Left lung (tissue), 10 donors: Measurements from ENCODE around the gene TMEM39B. TPM values are rescaled to one million over a fixed set of nuclear protein-coding genes. Genes with fewer than 3 reads are reported as not detected.

Experiments used
- ATAC-seq: fragments of 200-7000 bp; cut with Tn5 transposase; one replicate; pipeline ENCODE4 v1.9.1; 2020; ENCODE audit warnings: moderate library complexity
- DNase-seq, 4 donors: peaks; one replicate each; pipeline ENCODE4 v3.0.0-alpha.2; 2013 to 2020
- H3K27ac ChIP-seq, 2 donors: fragments of 200-600 bp; sonication (generic) in 1 of 2; one replicate each; pipeline versions ENCODE4 v1.5.0 to v1.8.0; 2020 to 2021
- H3K27me3 ChIP-seq, 2 donors: fragments of 200-600 bp; sonication (generic) in 1 of 2; one replicate each; pipeline versions ENCODE4 v1.5.0 to v1.8.0; 2020 to 2021
- H3K36me3 ChIP-seq, 2 donors: fragments of 200-600 bp; sonication (generic) in 1 of 2; one replicate each; pipeline versions ENCODE4 v1.5.0 to v1.8.0; 2020 to 2021
- H3K4me1 ChIP-seq, 2 donors: fragments of 200-600 bp; one replicate each; pipeline ENCODE4 v1.8.0; 2021
- H3K4me3 ChIP-seq, 2 donors: fragments of 200-600 bp; sonication (generic) in 1 of 2; one replicate each; pipeline versions ENCODE4 v1.5.0 to v1.8.0; 2020 to 2021; ENCODE audit warnings: mild to moderate bottlenecking in 1 of 2
- H3K9me3 ChIP-seq, 2 donors: fragments of 200-600 bp; sonication (generic) in 1 of 2; one replicate each; pipeline versions ENCODE4 v1.5.0 to v1.8.0; 2020 to 2021
- CTCF ChIP-seq, 2 donors: fragments of 200-600 bp; sonication (generic) in 1 of 2; IDR thresholded peaks; one replicate each; pipeline versions ENCODE4 v1.5.0 to v1.8.0; 2021; ENCODE audit warnings: antibody characterized with exemption in 2 of 2
- intact Hi-C, 2 donors: fragments of 100-400 bp; cut with DNase I; formaldehyde crosslinking; loops; one replicate each; pipeline versions ENCODE4 v1.11.2 to v1.14.2; 2022
- microRNA-seq, 2 donors: library from miRNA; unstranded; fragments of <30 nt; microRNA quantifications; one replicate each; pipeline ENCODE4, GENCODE V29; 2019
- polyA plus RNA-seq, 6 donors: library from polyadenylated mRNA; unstranded; fragments of 120-200 nt; gene quantifications; one replicate each; pipeline ENCODE4 v1.2.1, GENCODE V29; 2013; ENCODE audit not compliant: insufficient read length in 6 of 6
- total RNA-seq, 2 donors: library from RNA; stranded (reverse); fragmentation: NEBNext Ultra II Directional; extraction: Animal tissue kit (Norgen Biotek cat#: 25700); gene quantifications; one replicate each; pipeline ENCODE4 v1.2.1, GENCODE V29; 2021
- donor health status: DM: no; HTN: yes; CAD: no.
- donor health status: DM: no; HTN: no; CAD: no.

TMEM39B gene
- total and polyA plus RNA-seq, 8 donors = 16.5 to 26.4 (median 23.9) TPM

GRCh38 chr1:32150847-32151246 lies 78.1 kb downstream of the TMEM39B start:
- TF ChIP-seq CTCF (IDR thresholded peaks at IDR 0.05) = no peak
- Histone ChIP-seq H3K9me3 (peaks cover 0 to 2% of the 10 kb centered on the region in 2 donors), H3K27ac (no peak overlapping the region), H3K36me3 (peaks cover 0 to 22% of the 10 kb centered on the region in 2 donors), H3K4me1 (no peaks in the 10 kb centered on the region), H3K4me3 (no peak overlapping the region), H3K27me3 (no peaks in the 10 kb centered on the region)
- DNase-seq (no peak), ATAC-seq (no peak)
- intact Hi-C loops = no loop called here

GRCh38 chr1:32151319-32151787 lies 78.6 kb downstream of the TMEM39B start:
- peak; percentile 33 for ATAC-seq
- DNase-seq = peak in 2 of 4 donors; percentile 61 to 73
- Histone ChIP-seq H3K4me3 (no peak overlapping the region), H3K27ac (no peak overlapping the region), H3K4me1 (no peaks in the 10 kb centered on the region), H3K36me3 (peaks cover 0 to 28% of the 10 kb centered on the region in 2 donors), H3K9me3 (peaks cover 0 to 2% of the 10 kb centered on the region in 2 donors), H3K27me3 (no peaks in the 10 kb centered on the region)
- TF ChIP-seq CTCF (IDR thresholded peaks at IDR 0.05) = no peak
- intact Hi-C loops = no loop called here

Small RNA genes within 50 kb of the gene (microRNA-seq; reads per million reads assigned to microRNA genes)
- 0 reads per million in 2 donors for gene MIR5585

Other genes with a start within 250 kb of the TMEM39B start
- 100 to 1,000 TPM; 210 to 272 TPM for gene PTP4A2, start 134.6 kb upstream of the TMEM39B start, total RNA-seq
- 100 to 1,000 TPM; 193 to 249 (median 228) TPM for gene PTP4A2, start 134.6 kb upstream of the TMEM39B start, polyA plus RNA-seq
- gene KHDRBS1, start 59.1 kb upstream of the TMEM39B start, total RNA-seq = 10 to 100 TPM; 87.2 to 95.7 TPM
- gene KHDRBS1, start 59.1 kb upstream of the TMEM39B start, polyA plus RNA-seq = 100 to 1,000 TPM; 213 to 261 (median 222) TPM
- gene KPNA6, start 35.1 kb downstream of the TMEM39B start, total RNA-seq = 10 to 100 TPM; 70.2 to 73.2 TPM
- gene KPNA6, start 35.1 kb downstream of the TMEM39B start, polyA plus RNA-seq = 10 to 100 TPM; 30.6 to 37.5 (median 34.6) TPM
- 10 to 100 TPM; 54.0 to 56.4 TPM for gene TXLNA, start 106.7 kb downstream of the TMEM39B start, total RNA-seq
- gene TXLNA, start 106.7 kb downstream of the TMEM39B start, polyA plus RNA-seq = 10 to 100 TPM; 39.8 to 51.4 (median 44.6) TPM
- 1 to 10 TPM; 7.2 to 9.0 TPM for gene CCDC28B, start 127.7 kb downstream of the TMEM39B start, total RNA-seq
- gene CCDC28B, start 127.7 kb downstream of the TMEM39B start, polyA plus RNA-seq = 10 to 100 TPM; 20.9 to 31.5 (median 25.5) TPM
- gene IQCC, start 132.7 kb downstream of the TMEM39B start, total RNA-seq = 1 to 10 TPM; 1.9 to 2.3 TPM
- 1 to 10 TPM; 7.7 to 8.7 (median 8.3) TPM for gene IQCC, start 132.7 kb downstream of the TMEM39B start, polyA plus RNA-seq
- gene DCDC2B, start 136.2 kb downstream of the TMEM39B start, total RNA-seq = 1 to 10 TPM in 1 of 2 donors, not detected in 1; 2.3 TPM
- gene DCDC2B, start 136.2 kb downstream of the TMEM39B start, polyA plus RNA-seq = 1 to 10 TPM; 1.6 to 3.8 (median 2.9) TPM
- gene TMEM234, start 149.4 kb downstream of the TMEM39B start, total RNA-seq = 10 to 100 TPM; 19.3 to 21.0 TPM
- gene TMEM234, start 149.4 kb downstream of the TMEM39B start, polyA plus RNA-seq = 10 to 100 TPM; 19.8 to 24.8 (median 22.8) TPM
- 100 to 1,000 TPM; 118 to 172 TPM for gene EIF3I, start 149.5 kb downstream of the TMEM39B start, total RNA-seq
- gene EIF3I, start 149.5 kb downstream of the TMEM39B start, polyA plus RNA-seq = 100 to 1,000 TPM; 156 to 182 (median 178) TPM
- 10 to 100 TPM; 15.2 to 16.8 TPM for gene FAM167B, start 174.3 kb downstream of the TMEM39B start, total RNA-seq
- 1 to 10 TPM; 3.7 to 7.1 (median 4.6) TPM for gene FAM167B, start 174.3 kb downstream of the TMEM39B start, polyA plus RNA-seq
- gene LCK, start 178.3 kb downstream of the TMEM39B start, total RNA-seq = 1 to 10 TPM; 3.3 to 8.8 TPM
- gene LCK, start 178.3 kb downstream of the TMEM39B start, polyA plus RNA-seq = 1 to 10 TPM in 5 of 6 donors, under 1 TPM in 1; 0.95 to 2.1 (median 1.5) TPM
- 10 to 100 TPM; 61.8 to 72.7 TPM for gene HDAC1, start 219.1 kb downstream of the TMEM39B start, total RNA-seq
- 100 to 1,000 TPM; 146 to 193 (median 167) TPM for gene HDAC1, start 219.1 kb downstream of the TMEM39B start, polyA plus RNA-seq